Cerebellar cortex (tissue), 1 donor: ENCODE measurements around the gene PDHX.
"Not testable (repeated sequence)": the region's sequence is repeated elsewhere in the genome, so short reads cannot be mapped to it uniquely, and the experiment has no call there.

Experiments
- DNase-seq: peaks from one replicate; pipeline ENCODE4 v3.0.0-alpha.2; 2015; ENCODE audit warnings: low spot score

Gene PDHX

DNA sequence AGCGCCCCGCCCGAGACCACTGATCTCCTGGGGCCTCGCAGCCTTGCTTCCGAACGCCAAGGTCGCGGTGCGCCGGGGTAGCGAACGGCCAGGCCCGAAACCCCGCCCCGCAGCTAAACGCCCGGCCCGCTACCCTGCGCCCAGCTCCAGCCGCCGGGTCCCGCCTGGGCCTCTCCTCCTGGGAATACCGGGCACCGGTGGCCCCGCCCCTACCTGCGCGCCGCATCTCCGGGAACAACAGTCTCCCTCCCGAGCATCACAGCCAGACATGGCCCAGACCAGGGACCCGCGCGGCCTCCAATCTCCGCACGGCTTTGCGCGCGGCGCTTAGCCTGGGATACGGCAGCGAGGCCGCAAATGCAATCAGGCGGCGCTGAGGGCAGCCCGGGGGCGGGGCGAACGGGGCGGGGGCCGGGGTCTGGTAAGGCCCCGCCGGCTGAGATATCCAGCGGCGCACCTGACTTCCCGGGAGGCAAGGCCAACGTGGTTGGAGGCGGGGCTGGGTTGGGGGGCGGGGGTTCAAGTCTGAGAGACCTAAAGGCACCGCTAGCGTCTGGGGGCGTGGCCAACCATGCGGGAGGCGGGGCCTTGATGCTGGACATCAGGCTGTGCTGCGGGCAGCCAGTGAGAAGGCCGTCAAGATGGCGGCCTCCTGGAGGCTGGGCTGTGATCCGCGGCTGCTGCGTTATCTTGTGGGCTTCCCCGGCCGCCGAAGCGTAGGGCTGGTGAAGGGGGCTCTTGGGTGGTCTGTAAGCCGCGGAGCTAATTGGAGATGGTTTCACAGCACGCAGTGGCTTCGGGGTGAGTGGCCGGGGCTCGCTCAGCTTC lies at the start of gene PDHX, which contains the start of gene APIP:
Gene PDHX (plus strand): TSS at position 604 of the 828 bp plus-strand sequence. CDS start 38 bp downstream, at position 642.
Gene APIP (minus strand): TSS at position 365 of the 828 bp plus-strand sequence. CDS start 95 bp downstream, at position 270.
- peak; percentile 98 for DNase-seq

DNA sequence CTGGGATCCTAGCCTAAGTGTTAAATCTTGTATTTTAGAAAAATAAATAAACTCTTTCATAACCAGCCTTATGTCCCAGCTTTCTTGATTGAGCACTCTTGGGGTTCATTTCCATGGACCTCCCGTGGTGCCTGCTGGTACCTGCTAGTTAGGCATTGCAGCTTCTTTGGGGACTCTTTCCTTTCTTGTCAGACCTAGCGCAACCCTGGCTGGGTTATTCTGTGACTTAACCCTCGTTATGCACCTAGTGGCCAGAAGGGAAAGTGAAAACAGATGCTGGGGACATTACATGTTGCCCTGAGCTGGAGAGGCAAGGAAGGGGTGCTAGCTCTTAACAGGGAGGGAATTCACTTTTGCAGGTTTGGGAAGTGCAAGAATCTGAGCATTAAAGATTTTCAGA lies 47.0 kb upstream of the PDHX start:
- DNase-seq, result no peak

DNA sequence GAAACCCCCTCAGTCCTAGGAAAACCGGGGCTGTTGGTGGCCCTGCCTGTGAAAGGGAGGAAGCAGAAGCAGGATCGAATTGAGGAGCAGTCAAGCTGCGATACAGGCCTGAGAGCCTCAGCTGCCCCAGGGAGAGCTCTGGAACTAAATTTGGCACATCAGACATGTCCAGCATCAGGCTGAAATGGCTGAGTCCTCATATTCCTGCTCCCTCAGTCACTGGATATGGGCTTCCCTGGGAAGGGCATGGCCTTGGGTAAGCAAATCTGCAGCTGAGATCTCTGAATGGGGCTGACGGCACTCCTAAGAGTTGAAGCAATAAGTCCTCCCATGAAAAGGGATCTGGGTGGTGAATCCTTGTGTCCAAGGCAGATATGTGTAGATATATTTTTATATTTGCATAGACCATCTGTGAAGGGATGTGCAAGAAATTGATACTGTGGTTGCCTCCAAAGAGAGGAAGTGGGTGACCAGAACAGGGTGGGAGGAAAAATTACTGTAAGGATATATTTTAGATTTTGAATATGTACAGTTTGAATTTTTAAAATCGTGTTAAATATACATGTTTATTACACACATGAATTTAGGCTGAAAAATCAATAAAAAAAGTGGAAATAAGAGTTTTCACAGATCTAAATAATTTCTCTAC lies 45.7 kb upstream of the PDHX start:
- DNase-seq, result no peak

DNA sequence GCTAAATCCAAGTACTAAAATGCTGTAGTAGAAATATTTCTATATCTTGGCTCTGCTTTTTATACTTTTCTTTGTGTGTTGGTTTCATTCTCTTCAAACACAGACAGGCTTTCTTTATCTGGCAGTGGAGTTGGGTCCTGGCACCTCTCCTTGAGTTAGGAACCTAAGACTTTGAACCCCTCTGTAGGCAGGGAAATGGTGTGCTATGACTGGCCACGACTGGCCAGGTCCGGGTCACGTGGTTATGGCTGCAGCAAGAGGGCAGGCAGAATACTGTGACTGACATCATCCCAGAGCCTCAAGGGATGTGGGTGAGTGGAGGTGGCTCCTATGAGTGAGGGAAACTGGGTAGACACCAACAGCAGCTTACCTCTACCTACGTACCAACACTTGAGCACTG lies 42.2 kb upstream of the PDHX start:
- no peak for DNase-seq

DNA sequence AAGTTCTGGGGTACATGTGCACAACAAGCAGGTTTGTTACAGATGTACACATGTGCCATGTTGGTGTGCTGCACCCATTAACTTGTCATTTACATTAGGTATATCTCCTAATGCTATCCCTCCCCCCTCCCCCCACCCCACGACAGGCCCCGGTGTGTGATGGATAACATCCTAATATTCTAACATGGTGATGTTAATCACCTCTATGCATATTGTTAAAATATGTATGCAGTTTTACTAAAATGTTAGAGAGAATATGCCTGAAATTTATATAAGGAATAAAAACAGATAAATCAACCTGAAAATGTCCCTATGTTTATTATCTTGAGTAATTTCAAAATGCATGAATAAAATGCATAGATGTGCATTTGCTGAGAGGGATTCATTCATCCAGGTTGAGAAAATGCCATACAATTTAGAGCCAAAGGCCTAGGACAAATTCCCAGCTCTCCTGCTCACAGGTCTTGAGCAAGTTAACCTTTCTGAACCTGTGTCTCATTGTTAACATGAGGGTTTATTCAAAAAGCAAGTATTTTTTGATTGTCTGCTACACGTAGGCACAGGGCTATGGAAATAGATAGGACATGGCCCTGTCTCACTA lies 38.9 kb upstream of the PDHX start:
- DNase-seq, result no peak

DNA sequence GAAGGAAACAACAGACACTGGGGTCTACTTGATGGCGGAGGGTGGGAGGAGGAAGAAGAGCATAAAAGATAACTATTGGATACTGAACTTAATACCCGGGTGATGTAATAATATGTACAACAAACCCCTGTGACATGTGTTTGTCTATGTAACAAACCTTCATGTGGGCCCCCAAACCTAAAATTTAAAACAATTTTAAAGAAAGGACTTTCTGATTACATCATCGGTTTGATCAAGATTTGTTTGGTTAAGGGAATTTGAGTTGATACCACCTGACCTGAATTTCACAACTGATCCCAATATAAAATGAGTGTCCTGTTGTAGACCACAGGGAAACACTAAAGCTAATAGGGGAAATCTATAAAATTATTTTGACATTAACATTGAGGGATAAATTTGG lies 34.5 kb upstream of the PDHX start:
- no peak for DNase-seq

DNA sequence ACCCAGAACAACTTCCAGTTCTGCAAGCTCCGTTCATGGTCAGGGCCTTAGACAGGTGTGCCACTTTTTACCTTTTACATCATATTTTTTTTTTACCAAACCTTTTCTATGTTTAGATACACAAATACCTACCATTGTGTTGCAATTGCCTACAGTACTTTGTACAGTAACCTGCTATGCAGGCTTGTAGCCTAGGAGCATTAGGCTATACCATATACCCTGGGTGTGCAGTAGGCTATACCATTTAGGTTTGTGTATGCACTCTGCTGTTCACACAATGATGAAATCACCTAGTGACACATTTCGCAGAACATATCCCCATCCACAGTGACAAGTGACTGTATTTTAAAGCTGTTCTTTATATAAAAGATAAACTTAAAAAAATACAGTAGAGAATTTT lies 29.8 kb upstream of the PDHX start:
- DNase-seq, result no peak

DNA sequence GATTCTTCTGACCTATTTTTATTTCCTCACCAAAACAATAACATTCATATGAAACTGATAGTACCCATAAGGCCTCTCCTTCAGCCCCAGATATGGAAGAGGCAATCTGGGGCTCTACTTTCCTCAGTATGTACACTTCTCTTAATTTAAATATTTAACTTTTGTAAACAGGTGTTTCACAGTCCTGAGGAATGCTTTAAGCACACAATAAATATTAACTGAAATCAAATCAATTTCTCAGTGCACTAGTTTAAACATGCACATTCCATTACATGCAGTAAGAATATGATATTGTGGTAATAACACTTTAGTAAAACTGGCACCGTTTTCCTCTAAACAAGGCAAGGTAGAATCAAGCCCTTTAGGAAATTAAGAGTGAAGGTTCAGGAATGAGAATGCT lies 29.2 kb upstream of the PDHX start:
- DNase-seq, result no peak

DNA sequence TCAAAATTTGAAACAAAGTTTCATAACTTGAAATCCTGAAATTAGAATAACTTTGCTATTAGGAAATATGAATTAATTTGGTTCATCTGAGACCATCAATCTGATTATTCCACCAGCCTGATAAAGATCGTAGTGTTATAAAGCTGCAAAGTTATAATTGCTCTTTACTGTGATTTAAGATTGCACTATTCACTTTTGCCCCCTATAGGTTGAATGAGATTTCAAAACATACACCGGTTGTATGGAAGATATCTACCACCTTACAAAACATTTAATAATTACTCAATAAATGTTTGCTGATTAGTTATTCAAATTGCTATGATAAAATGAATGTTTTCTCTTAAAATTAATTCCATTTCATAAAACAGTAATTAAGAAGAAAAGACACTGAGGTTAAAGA lies 26.3 kb upstream of the PDHX start:
- DNase-seq, result no peak

DNA sequence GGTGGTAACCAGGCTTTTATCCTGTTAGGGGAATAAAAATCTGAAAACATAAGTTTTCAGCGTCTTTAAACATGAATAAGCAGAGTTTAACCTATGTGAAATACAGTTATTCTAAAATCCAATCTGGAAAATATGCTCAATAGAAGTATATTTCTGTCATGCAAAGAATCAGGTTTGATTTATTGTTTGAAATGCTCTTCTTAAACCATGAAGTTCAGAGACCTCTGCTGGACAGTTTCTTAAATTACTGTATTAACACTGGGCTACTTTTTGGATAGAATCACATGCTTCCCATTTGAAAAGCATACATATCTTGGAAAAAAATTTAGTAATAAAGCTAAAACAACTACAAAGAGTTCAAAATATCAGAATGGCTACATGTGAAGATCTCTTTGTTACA lies 25.6 kb upstream of the PDHX start:
- peak; percentile 20 for DNase-seq

DNA sequence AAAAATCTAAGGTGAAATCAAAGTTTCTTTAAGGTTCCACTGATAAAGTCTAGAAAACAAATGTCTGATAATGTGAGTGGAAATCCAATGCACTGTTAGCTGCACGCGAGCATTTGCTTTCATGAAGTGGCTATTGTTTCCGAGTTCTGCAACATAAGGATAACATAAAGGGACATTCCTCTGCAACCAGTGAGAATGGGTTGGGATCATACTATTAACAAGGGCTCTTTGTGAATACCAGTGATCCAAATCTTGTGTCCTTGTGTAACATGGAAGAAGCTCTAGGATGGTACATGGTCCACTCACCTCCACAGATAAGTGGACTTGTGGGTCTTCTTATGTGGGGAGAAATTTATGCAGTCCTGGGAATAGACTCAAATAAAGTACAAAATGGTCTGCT lies 24.8 kb upstream of the PDHX start:
- DNase-seq, result no peak

DNA sequence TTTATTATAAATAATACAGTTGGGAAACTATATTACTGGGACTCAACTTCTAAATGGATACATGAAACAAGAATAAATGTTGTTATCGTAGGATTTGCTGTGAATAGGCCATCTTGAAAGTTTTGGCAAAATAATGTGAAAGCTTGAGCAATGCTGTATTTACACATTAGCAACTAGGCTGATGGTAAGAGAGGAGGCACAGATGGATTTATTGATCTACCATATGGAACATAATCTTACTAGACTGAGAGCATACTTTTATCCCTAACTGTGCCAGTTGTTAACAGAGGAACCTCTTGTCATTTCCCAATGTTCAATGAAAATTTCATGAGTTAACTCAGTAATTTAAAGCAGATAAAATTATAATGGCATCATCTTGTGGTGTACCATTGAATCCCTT lies 23.0 kb upstream of the PDHX start:
- DNase-seq, result no peak

DNA sequence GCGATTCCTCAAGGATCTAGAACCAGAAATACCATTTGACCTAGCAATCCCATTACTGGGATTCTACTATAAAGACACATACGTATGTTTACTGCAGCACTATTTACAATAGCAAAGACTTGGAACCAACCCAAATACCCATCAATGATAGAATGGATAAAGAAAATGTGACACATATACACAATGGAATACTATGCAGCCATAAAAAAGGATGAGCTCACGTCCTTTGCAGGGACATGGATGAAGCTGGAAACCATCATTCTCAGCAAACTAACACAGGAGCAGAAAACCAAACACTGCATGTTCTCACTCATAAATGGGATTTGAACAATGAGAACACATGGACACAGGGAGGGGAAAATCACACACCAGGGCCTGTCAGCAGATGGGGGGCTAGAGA lies 20.2 kb upstream of the PDHX start:
- DNase-seq, result not testable (repeated sequence)

DNA sequence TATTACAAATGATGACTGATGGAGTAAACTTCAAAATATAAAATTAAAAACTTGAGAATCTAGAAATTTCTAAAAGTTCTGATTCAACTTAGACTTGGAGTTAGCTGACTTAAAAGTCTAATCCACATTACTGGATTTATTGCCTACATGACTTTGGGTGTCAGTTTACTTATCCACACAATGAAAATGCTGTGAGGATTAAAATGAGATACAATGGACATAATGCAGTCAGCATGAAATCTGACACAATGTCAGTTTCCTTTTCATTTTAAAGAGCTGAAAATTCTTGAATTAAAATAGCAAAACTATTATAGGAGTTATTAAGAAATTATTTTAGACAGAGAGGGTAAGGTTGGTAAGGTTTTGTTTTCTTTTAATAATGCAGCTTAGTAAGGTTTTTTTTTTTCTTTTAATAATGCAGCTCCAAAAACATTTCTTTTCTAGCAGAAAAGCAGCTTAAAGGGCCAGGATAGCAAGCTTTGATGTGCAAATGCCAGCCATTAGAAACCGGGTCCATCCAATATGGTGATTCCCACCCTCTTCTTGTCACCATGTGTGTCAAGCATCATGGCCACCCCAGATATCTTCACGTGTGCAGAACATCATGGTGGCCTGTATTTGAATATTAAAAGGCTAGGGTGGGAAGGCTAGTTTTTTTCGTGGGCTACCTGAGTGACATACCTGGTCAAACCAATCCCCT lies 19.1 kb upstream of the PDHX start:
- no peak for DNase-seq

DNA sequence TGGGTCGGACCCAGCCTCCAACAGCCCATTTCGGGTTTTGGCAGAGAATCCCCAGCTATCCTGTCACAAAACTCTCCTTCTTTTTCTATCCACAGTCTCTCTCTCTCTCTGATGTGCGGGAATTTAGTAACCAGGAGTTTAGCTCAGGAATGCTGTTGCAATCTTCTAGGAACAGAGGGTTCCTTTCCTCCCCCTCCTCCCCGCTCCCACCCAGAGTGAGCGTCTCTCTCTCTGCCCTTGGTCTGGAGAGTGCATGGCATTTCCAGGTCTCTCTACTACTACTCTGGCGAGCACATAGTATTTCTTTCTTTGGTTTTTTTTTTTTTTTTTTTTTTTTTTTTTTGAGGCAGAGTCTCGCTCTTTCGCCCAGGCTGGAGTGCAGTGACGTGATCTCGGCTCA lies 17.9 kb upstream of the PDHX start:
- no peak for DNase-seq

DNA sequence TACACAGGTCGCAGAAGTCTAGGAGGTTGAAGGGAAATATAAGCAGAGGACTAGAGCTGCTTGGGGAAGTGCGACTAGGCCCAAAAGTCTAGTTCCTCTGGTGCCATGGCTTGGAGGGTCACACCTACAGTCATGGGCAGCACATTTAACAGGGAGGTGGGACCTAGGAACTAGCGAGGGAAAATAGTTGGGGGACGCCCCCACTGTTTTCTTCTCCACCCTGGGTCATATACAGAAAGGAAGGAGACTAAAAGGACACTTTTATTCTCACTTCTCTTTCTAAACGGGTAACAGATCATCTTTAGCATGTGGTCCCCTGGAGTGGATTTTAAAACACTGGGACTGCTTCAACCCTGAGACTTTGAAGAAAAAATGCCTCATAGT lies 16.8 kb upstream of the PDHX start:
- no peak for DNase-seq

DNA sequence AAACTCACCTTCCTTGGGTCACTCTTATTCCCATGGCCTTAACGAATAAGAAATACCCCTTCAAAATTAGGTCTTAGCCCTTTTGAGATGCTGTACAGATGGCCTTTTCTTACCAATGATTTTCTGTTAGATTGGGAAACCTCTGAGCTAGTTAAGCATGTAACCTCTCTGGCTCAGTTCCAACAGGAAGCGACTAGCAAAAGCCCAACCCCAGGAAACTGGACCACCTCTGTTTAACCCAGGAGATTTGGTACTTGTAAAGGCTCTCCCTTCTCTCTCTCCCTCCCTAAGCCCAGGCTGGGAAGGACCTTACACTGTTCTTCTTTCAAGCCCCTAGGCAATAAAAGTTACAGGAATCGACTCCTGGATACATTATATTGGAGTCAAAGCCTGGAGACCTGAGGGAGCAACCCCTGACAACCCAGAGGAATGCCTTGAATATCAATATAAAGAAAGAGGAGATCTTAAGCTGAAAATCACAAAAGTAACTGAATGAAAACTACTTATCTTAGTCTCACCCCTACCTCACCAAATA lies 11.9 kb upstream of the PDHX start:
- DNase-seq, result no peak

DNA sequence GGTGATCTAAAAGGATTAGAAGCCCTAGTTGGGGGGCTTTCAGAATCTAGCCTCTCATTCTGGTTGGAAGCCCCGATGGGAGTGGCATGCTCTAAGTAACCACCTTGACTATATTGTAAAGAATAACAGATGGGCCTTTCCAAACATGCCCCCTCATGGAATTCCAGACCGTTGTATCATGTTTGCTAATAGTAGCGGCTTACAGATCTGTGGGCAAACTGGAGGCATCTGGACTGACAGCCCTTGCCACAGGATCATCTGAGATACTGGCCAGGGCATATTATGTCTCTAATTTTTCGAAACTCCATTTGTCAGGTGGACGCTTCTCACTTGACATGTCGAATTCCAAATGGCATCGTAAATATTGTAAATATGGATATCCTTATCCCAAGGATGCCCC lies 10.8 kb upstream of the PDHX start:
- no peak for DNase-seq

DNA sequence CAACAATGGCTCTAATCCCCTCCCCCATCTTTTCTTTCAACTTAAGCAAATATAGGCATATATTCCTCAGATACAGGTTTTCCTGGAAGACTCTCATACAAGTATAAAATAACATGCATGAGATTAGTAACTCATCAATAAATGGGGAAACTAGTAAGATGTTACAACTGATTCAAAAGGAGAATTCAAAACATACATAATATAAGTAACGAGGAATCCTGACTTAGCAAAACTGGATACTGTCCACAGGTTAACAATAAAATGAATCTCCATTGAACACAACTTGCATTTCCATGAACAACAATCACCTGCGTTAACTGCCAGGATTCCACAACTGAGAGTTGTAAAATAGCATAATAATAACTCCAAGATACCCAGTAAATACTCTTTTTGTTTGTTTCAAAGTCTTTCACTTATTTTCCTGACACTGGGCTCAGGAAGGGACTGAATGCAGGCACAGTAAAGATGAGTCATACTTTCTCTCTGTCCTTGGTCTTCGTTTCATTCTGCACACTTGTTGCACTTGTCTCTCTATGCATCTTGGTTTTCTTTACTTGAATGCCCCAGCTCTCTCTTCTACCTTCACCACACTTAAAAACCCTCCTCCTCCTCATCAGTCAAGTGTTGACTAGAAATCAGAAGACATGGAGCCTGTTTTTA lies 8.4 kb upstream of the PDHX start:
- DNase-seq, result no peak

DNA sequence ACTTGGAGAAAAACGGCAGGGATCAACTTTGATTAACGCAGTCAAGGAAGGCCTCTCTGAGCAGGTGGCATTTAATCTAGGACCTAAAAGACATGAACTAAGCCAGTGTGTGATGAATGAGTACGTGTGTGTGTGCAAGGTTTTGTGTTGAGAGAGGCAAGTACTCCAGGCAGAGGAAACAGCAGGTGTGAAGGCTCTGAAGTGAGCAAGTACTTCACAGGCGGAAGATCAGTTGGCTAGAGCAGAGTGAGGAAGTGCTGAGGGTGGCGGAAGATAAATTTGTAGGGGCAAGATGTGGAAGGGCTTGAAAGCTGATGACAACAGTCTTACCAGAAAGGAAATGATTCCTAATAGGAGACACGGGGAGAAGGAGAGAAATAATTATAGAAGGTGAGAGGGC lies 7.0 kb upstream of the PDHX start:
- DNase-seq, result no peak

DNA sequence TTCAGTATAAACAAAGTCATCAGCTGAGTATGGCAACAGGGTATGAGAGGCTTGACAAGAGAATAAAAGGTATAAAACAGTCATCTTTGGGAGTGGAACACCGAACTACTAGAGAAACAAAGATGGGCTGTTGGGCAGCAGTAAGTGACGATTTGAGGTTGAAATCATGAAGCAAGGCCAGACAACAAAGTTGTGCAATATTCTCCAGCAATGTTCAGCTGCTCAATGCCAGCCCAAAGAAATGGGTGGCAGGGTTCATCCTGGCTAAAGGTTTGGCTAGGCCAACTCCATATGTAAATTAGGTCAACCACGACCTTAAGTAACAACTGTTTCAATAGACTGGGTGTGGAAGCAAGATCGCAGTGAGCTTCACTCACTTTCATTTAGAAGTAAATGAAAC lies 6.5 kb upstream of the PDHX start:
- no peak for DNase-seq

DNA sequence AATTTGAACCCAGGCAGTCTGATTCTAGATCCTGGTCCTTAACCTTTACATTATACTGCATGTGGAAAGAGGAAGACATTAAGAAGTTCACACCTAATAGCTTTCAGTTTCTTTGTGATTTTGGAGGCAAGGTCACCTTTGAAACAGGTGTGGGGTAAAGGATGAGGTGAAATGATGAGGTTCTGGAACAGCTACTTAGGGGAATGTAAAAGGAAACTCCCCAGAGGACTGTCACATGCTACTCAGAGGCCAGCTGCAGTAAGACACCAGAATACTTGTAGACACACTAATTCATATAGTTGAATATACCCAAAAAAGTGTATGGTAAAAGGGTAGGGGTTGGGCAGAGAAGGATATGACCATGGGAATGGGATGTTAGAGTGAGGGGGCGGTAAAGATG lies 5.6 kb upstream of the PDHX start:
- DNase-seq, result no peak
